NCI-H82 treated with DMSO at 0.1 percent for 48 hours (cell line): Measurements from ENCODE around the gene SSX2B.
"Not testable (repeated sequence)": the region's sequence is repeated elsewhere in the genome, so short reads cannot be mapped to it uniquely, and the experiment has no call there.

Experiments used
- DNase-seq: peaks from one replicate; lab custom pipeline; 2025; ENCODE audit not compliant: unreplicated experiment; lab: John Stamatoyannopoulos, UW

SSX2B gene, protein sequence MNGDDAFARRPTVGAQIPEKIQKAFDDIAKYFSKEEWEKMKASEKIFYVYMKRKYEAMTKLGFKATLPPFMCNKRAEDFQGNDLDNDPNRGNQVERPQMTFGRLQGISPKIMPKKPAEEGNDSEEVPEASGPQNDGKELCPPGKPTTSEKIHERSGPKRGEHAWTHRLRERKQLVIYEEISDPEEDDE

DNA sequence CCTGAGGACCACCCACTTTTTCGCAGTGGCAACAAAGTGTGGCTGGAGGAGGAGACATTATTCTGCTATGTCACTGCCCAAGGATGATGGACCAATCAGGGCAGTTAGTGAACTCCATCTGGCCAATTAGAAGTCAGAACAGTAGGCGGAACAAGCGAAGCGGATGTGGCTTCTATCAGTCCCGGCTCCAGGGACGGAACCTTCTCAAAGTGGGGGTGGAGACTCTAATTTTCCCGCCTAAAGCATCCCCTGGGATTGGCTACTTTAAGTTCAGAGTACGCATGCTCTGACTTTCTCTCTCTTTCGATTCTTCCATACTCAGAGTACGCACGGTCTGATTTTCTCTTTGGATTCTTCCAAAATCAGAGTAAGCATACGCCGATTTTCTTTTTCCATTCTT is at the start of gene SSX2B:
TSS of gene SSX2B (plus strand) at position 301 of the 400 bp plus-strand sequence. CDS start 1,429 bp downstream, outside the sequence.
- not testable (repeated sequence) for DNase-seq

DNA sequence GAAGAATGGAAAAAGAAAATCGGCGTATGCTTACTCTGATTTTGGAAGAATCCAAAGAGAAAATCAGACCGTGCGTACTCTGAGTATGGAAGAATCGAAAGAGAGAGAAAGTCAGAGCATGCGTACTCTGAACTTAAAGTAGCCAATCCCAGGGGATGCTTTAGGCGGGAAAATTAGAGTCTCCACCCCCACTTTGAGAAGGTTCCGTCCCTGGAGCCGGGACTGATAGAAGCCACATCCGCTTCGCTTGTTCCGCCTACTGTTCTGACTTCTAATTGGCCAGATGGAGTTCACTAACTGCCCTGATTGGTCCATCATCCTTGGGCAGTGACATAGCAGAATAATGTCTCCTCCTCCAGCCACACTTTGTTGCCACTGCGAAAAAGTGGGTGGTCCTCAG is 44.0 kb upstream of the SSX2B start, which contains the start of gene SSX2:
TSS of gene SSX2 (minus strand) at position 101 of the 400 bp plus-strand sequence. CDS start 1,429 bp downstream, outside the sequence.
- DNase-seq: not testable (repeated sequence)

DNA sequence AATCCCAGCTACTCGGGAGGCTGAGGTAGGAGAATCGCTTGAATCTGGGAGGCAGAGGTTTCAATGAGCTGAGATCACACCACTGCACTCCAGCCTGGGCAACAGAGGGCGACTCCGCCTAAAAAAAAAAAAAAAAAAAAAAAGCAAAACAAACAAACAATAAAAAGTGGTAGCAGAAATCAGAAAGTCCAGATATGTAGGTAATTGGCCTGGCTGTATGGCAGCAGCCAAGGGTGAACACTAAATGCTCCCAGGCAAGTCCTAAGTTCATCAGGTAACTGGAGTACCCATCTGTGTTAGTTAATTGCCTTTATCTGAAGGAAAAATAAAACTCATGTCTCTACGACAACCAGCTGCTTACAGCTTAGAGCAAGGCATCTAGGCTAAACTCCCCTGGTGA is 14.9 kb downstream of the SSX2B start:
- not testable (repeated sequence) for DNase-seq

DNA sequence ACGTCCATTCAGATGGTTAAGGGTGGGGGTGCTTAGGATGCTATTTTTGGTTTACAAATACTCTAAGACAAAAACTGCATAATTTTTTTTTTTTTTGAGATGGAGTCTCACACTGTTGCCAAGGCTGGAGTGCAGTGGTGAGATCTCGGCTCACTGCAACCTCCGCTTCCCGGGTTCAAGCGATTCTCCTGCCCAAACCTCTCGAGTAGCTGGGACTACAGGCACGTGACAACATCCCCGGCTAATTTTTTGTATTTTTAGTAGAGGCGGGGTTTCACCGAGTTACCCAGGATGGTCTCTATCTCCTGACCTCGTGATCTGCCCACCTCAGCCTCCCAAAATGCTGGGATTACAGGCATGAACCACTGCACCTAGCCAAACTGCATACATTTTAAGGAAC is 22.5 kb downstream of the SSX2B start:
- DNase-seq: not testable (repeated sequence)

DNA sequence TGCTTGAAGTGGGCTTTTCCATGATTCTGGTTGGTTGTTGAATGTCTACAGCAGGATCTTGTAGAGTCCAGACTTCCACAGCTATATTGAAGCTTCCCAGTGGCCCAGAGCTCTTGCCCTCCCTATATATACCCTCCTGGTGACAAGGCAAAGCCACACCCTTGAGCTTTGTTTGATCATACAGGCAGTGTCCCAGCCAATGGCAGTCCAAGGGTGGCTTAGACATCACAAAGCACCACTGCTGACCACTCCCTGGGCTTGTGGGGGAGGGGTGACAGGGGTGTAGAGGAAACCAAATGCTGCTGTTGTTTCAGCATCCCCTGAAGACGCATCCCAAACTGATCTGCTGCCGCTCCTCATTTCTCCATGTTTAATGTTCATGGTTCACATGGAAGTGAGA is 46.3 kb downstream of the SSX2B start, which contains the start of gene SPANXN5:
TSS of gene SPANXN5 (minus strand) at position 101 of the 400 bp plus-strand sequence. CDS start at position 22, 79 bp downstream.
- not testable (repeated sequence) for DNase-seq

DNA sequence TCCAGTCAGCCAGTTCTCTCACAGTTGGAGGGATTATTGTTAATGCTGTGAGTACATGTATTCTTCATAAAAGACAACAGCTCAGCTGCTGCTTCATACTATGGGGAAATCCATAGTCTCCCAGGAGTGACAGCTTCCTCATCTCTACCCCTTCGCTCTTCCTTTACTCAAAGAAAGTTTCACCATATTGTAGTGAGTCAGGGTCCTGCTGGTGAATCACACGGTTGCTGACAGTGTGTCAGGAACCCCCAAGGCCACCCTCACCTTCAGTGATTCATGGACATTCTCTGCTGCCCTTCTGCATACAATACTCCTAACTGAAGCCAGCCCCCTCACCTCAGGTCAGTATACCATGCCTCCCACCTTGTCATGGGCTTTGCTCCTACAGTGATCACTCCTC is 53.8 kb downstream of the SSX2B start:
- DNase-seq: not testable (repeated sequence)
